Ishikawa (cell line): ENCODE data around the gene SMAD7.

Experiments
- EGR1 ChIP-seq: IDR thresholded peaks from 2 replicates; pipeline ENCODE4 v1.6.1; 2012
- EP300 ChIP-seq: IDR thresholded peaks from 2 replicates; pipeline ENCODE4 v1.6.1; 2012; ENCODE audit warnings: borderline replicate concordance
- RAD21 ChIP-seq: IDR thresholded peaks from 2 replicates; pipeline ENCODE4 v1.6.1; 2012; ENCODE audit warnings: low read depth
- REST ChIP-seq: IDR thresholded peaks from 2 replicates; pipeline ENCODE4 v1.6.1; 2012; ENCODE audit warnings: low read depth, mild to moderate bottlenecking
- TAF1 ChIP-seq: IDR thresholded peaks from 2 replicates; pipeline ENCODE4 v1.6.1; 2012; ENCODE audit warnings: low read depth, mild to moderate bottlenecking
- TCF12 ChIP-seq: IDR thresholded peaks from 2 replicates; pipeline ENCODE4 v1.6.1; 2012; ENCODE audit warnings: low read depth
- YY1 ChIP-seq: IDR thresholded peaks from 2 replicates; pipeline ENCODE4 v1.6.1; 2012; ENCODE audit warnings: low read depth
- ZBTB7A ChIP-seq: IDR thresholded peaks from 2 replicates; pipeline ENCODE4 v1.6.1; 2012; ENCODE audit warnings: low read depth
- TF ChIP-seq, protein P1 (sequence below): IDR thresholded peaks from 2 replicates; pipeline ENCODE4 v1.6.1; 2012
- TF ChIP-seq, protein P2 (sequence below): IDR thresholded peaks from 2 replicates; pipeline ENCODE4 v1.6.1; 2012

DNA sequence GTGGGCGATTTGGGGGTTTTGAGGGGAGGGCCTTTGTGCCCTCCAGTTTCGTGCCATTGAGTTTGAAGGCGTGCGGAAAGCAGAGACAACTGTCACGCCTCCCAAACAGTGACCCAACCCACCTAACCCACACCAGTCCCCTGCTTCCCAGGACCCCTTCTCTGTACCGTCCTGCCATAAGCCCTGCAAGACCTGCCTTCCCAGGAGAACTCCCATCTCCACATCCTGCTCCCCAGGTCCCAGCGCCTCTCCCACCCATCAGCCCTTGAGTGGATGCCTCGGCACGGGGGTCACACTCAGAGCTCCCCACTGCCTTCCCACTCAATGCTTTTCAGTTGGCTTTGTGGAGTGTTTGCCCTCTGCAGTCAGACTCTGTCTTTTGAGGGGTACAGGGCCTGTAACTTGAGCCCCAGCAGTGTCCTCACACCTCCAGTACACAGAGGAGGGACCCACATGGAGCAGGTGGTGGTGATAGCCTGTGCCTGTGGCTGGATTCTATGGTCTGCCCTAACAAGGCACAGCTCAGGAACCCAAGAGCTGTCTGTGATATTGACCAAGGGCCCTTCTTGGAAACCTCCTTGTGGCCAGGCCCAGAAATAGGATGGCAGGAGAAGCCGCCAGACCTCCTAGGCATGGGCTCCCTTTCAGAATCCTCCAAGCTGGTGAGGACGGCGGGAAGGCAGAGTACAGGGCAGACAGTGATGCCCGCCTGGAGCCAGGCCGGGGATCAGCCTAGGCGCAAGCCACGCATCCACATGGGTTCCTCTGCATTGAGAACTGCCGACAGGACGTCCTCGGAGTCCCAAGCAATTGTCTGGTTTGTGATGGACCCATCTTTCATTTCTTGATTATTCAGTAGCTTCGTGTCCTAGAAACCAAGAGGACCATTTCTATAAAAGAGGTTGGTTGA, 44.4 kb upstream of the SMAD7 start:
- TF ChIP-seq TCF12 (no peak), RAD21 (no peak), YY1 (no peak), EGR1 (no peak), EP300 (no peak), TAF1 (no peak), REST (no peak), ZBTB7A (no peak)
- TF ChIP-seq, protein P1, sequence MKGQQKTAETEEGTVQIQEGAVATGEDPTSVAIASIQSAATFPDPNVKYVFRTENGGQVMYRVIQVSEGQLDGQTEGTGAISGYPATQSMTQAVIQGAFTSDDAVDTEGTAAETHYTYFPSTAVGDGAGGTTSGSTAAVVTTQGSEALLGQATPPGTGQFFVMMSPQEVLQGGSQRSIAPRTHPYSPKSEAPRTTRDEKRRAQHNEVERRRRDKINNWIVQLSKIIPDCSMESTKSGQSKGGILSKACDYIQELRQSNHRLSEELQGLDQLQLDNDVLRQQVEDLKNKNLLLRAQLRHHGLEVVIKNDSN = no peak
- TF ChIP-seq, protein P2, sequence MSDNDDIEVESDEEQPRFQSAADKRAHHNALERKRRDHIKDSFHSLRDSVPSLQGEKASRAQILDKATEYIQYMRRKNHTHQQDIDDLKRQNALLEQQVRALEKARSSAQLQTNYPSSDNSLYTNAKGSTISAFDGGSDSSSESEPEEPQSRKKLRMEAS = peak; percentile 67
